NOMO-1 treated with DMSO at 0.1 percent for 48 hours (cell line): ENCODE results near the gene PIK3R2.
A peak's percentile ranks its signal among the peaks of the same experiment; 100 is the strongest.

Experiments used
- DNase-seq: peaks from one replicate; lab custom pipeline; 2025; ENCODE audit not compliant: unreplicated experiment; lab: John Stamatoyannopoulos, UW

The PIK3R2 gene

DNA sequence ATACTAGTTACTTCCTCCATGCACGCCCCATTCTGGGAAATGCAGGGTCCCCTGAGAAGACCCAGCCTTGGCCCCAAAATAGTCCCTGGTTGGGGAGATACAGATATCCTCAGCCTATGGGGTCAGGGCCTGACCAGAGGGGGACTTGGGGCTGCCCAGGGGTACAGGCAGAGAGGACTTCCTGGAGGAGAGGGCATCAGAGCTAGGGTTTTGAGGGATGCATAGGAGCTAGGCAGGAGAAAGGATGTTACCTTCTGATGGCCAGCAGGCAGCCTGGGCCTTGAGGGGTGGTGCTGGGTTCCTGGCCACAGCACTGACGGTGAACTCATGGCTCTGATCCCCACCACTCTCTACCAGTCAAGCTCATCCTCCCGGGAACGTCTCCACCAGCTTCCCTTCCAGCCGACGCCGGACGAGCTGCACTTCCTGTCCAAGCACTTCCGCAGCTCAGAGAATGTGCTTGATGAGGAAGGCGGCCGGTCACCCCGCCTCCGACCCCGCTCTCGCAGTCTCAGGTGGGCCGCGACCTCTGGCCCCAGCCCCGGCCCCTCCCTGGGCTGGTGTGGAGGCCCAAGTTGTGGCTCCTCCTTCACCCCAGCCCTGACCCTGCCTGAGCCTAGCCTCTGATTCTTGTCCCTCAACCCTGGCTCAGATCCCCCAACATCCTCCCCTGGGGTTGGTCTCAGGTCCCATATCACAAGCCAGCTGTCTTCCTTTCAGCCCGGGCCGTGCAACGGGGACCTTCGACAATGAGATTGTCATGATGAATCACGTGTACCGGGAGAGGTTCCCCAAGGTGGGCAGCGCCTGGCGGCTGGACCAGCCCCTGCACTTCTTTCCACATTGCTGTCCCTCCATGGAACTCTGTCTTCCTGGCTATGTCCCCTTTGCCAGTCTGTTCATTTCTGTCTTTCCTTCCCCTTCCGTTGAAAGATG lies 29.8 kb upstream of the PIK3R2 start:
- no peak for DNase-seq

DNA sequence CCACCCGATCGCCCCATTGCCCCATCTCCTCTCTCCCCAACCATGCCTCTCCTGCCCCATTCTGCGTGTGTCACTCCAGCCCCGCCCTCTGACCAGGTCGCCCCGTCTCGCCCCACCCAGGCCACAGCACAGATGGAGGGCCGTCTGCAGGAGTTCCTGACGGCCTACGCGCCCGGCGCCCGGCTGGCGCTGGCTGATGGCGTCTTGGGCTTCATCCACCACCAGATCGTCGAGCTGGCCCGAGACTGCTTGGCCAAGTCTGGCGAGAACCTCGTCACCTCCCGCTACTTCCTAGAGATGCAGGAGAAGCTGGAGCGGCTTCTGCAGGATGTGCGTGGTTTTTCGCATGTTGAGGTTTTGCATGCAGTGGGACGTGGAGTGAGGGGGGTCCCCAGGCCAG lies 29.1 kb upstream of the PIK3R2 start:
- no peak for DNase-seq

DNA sequence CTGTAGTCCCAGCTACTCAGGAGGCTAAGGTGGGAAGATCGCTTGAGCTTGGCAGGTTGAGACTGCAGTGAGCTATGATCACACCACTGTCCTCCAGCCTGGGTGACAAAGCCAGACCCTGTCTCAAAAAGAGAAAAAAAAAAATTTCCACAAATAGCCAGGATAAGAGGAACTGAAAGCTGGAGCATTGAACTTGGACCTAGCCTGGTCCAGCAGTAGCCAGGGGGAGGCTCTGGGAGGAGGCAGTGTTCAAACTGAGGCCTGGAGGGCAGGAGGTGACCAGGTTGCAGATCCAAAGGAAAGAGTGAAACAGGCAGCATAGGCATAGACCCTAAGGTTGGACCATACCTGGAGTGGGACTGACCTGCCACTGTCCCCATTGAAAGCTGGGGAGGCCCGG lies 26.9 kb upstream of the PIK3R2 start:
- no peak for DNase-seq

- peak; percentile 61 for DNase-seq
Observed at GRCh38 chr19:18128044-18128443, 24.9 kb upstream of the PIK3R2 start.

DNA sequence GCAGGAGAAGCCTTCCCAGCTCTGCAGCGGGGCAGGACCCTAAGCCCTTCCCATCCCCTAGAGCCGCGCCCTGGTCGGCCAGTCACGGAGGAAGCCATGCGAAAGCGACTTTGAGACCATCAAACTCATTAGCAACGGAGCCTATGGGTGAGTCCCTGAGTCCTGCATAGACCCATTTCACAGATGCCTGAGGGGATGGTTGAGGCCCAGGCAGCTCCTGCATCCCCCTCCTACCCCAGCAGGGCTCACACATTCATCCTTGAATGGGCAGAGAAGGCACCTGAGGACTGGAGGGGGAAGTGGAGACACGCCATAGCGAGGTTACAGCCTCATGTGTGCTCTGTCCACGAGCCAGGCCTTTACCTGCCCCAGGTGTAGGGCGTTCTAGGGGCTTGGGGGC lies 24.2 kb upstream of the PIK3R2 start:
- DNase-seq, result no peak

- DNase-seq, result no peak
Observed at GRCh38 chr19:18130523-18131242, 22.3 kb upstream of the PIK3R2 start.

DNA sequence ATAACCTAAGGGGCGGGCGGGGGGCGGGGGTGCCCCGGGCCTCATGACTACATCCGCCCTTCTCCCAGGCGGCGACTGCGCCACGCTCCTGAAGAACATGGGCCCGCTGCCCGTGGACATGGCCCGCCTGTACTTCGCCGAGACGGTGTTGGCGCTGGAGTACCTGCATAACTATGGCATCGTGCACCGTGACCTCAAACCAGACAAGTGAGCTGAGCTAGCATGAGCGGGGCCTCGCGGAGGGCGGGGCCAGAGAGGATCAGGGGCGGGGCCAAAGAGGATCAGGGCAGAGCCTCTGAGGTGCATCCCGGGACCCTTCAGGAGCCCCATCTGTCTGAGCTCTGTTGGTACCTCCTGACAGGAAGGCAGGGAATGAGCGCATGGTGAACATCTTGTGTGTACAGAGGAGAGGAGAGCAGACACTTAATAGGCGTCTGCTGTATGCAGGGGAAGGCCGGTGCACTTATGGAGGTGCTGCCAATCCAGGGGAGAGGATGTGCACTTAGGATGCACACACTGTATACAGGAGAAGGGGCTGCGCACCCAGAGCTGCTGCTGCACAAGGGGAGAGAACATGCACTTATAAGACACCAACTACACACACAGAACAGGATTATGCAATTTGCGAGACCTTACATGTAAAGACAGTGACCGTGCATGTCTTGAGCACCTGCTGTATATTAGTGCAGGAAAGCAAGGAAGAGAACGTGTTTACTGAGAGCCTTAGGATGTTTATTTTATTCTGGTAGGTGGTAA lies 20.9 kb upstream of the PIK3R2 start:
- DNase-seq, result no peak

DNA sequence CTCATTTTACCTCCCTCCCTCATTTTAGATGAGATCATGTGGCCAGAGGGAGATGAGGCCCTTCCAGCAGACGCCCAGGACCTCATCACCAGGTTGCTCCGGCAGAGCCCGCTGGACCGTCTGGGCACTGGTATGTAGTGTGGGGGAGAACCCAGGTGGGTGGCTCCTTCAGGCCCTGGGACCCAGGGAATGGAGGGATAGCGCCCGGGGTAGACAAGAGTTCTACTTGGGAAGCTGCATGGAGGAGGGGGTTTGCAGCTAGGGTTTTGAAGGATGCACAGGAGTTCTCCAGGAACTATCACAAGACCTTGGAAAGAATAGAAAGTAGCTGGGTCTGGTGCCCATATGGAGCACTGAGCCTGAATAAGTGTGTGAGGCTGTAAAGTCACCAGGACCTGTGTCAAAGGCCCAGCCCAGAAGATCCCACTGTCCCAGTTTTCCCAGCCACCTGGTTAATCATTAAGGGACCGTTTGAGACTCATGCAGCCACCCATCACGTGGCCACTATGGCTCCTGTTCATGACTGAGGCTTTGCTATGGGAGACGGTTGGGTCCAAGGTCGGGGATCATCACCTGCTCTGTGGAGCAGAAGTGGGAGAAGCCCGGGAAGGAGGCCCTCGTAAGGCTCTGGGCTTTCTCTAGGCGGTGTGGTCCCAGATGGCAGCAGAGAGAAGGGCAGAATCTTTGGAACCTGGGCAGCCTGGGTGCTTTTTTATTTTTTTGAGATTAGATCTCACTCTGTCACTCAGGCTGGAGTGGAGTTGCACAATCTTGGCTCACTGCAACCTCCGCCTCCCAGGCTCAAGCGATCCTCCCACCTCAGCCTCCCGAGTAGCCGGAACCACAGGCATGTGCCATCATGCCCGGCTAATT lies 17.0 kb upstream of the PIK3R2 start:
- DNase-seq, result no peak

GRCh38 chr19:18137242-18137641 lies 15.7 kb upstream of the PIK3R2 start:
- no peak for DNase-seq

DNA sequence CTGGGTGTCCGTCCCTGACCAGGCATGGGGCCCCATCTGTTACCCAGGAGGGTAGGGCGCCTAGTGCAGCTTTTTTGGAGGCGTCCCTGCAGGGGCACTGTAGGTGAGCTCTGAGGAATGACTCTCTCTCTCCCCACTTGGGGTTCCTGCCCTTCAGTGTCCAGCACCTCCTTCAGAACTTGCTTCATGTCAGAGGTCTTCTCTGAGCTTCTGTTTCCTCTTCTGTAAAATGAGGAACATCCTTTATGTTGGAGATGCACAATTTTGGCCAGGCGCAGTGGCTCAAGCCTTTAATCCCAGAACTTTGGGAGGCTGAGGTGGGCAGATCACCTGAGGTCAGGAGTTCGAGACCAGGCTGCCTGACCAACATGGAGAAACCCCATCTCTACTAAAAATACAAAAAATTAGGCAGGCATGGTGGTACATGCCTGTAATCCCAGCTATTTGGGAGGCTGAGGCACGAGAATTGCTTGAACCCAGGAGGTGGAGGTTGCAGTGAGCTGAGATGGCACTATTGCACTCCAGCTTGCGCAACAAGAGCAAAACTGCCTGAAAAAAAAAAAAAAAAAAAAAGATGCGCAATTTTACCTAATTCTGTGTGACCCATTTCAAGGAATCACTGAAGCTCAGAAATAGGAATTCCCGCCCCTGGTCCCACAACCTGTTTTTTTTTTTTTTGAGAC lies 15.2 kb upstream of the PIK3R2 start:
- DNase-seq, result no peak

DNA sequence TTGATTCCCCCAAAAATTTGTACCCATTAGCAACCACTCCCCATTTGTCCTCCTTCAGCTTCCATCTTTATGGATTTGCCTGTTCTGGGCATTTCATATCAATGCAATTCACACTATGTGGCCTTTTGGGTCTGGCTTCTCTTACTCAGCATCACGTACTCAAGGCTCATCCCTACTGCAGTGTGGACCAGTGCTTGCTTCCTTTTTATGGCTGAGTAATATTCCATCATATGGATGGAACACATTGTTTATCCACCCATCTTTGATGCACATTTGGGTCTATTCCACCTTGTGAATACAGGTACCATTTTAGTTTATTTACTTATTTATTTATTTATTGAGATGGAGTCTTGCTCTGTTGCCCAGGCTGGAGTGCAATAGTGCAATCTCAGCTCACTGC lies 12.5 kb upstream of the PIK3R2 start:
- DNase-seq, result no peak

GRCh38 chr19:18141031-18141430 lies 11.9 kb upstream of the PIK3R2 start:
- no peak for DNase-seq

DNA sequence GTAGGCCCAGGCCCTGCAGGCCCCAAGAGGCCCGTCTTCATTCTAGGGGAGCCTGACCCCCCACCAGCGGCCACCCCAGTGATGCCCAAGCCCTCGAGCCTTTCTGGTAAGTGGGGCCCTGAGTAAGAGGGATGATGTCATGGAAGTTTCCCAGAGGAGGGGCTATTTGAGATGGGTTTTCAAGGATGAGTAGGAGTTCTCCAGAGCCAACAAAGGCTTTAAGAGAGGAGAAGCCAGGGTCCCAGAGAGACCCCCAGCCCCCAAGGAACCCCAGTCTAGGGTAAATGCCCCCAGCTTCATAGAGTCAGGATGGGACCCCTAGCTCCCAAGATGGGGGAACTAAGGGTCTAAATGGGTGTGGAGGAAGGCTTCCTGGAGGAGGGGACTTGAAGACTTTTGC lies 9.1 kb upstream of the PIK3R2 start:
- DNase-seq, result no peak

DNA sequence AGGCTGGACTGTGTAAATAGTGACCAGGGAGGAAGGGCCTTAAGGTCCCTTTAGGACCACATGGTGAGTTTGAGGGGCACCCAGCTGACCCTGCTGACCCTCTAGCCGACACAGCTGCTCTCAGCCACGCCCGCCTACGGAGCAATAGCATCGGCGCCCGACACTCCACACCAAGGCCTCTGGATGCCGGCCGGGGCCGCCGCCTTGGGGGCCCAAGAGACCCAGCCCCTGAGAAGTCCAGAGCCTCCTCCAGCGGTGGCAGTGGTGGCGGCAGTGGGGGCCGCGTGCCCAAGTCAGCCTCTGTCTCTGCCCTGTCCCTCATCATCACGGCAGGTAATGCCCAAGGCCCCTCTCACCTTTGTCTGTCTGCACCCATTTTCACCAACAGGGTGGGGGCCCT lies 8.6 kb upstream of the PIK3R2 start:
- no peak for DNase-seq

DNA sequence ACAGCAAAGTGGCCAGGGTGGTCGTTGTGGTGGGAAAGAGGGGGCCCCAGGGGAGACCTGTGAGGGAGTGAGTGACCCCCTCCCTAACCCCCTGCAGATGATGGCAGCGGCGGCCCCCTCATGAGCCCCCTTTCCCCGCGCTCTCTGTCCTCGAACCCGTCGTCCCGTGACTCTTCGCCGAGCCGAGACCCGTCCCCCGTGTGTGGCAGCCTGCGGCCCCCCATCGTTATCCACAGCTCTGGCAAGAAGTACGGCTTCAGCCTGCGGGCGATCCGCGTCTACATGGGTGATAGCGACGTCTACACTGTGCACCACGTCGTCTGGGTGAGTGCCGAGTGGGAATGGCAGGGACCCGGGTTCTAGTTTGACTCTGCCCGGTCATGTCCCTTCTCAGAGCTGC lies 8.1 kb upstream of the PIK3R2 start:
- DNase-seq, result no peak

DNA sequence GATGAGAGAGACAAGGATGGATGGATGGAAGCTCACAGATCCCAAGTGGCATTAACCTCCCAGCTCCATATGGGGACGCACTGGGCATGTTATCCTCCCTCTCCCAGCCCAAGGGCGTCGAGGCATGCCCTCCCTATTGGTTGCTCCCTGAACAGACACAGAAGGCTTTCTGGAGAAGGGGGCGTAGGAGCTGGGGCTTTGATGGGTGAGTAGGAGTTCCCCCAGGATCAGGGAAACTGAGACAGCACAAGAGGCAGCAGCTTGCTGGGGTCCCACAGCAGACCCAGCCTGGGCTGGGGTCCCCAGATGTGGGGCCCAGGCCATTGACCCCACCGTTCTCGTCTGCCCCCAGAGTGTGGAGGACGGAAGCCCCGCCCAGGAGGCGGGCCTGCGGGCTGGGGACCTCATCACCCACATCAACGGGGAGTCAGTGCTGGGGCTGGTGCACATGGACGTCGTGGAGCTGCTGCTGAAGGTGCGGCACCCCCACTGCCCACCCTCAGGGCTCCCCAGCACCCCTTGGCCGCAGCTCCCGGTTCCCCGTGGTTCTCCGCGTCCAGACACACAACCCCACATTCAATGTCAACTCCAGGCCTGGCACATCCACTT lies 7.5 kb upstream of the PIK3R2 start:
- DNase-seq, result no peak

GRCh38 chr19:18147396-18147795 lies 5.6 kb upstream of the PIK3R2 start:
- no peak for DNase-seq

DNA sequence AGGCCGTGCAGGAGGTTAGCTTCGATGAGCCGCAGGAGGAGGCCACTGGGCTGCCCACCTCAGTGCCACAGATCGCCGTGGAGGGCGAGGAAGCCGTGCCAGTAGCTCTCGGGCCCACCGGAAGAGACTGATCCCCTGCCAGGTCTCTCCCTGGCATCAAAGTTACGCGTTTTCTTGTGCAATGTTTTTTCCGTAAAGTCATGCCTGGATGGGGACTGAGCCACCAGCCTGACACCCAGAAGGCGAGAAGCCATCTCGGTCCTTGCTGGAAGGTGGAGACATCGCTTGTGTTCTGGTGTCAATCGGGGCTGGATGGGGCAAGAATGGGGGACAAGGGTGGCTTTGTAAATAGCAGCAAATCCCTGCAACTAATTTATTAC lies 3.4 kb upstream of the PIK3R2 start:
- no peak for DNase-seq

- DNase-seq, result no peak
Observed at GRCh38 chr19:18150776-18151624, 2.0 kb upstream of the PIK3R2 start.
